H1 (cell line): Measurements from ENCODE around the gene EXOC6. TPM values are rescaled to one million over a fixed set of nuclear protein-coding genes. Genes with fewer than 3 reads are reported as not detected.

Source experiments
- CTCF ChIA-PET: fragments of 300-600 bp; sonication (Branson Sonifier 250); formaldehyde crosslinking; loops from one replicate; lab custom pipeline; 2021; ENCODE audit not compliant: partially characterized antibody; lab: Charles Lee
- POLR2A ChIA-PET: fragments of 300-600 bp; sonication (Branson Sonifier 250); formaldehyde crosslinking; loops from one replicate; lab custom pipeline; 2021; ENCODE audit warnings: inconsistent platforms; ENCODE audit not compliant: partially characterized antibody; lab: Charles Lee
- DNase-seq, 2 experiments: peaks; one replicate each; pipeline versions ENCODE4 v3.0.0 to v3.0.0-alpha.2; 2010 to 2022; ENCODE audit warnings: low spot score in 2 of 2, low read depth in 1 of 2, mixed read lengths in 1 of 2
- FAIRE-seq: peaks from 2 replicates; lab custom pipeline; 2011; peaks lifted over from hg19 to GRCh38; lab: Jason Lieb, UNC
- H2AFZ ChIP-seq: 2 replicates; pipeline ENCODE4 v1.8.1; 2012; ENCODE audit warnings: low read length, inconsistent platforms
- H2AK5ac ChIP-seq: 2 replicates; pipeline ENCODE4 v1.6.1; 2013; ENCODE audit warnings: low read depth, low read length
- H2BK120ac ChIP-seq: replicated peaks from 2 replicates; pipeline ENCODE3; 2013; ENCODE audit warnings: low read depth, low read length, inconsistent platforms
- H2BK12ac ChIP-seq: 2 replicates; pipeline ENCODE4 v1.6.1; 2013; ENCODE audit warnings: low read depth, low read length
- H2BK15ac ChIP-seq: 2 replicates; pipeline ENCODE4 v1.6.1; 2013; ENCODE audit warnings: low read length
- H2BK20ac ChIP-seq: 2 replicates; pipeline ENCODE4 v1.6.1; 2013; ENCODE audit warnings: low read length
- H2BK5ac ChIP-seq: 2 replicates; pipeline ENCODE4 v1.6.1; 2013; ENCODE audit warnings: low read depth, low read length
- H3K14ac ChIP-seq: 2 replicates; pipeline ENCODE4 v1.6.1; 2013; ENCODE audit warnings: inconsistent platforms; ENCODE audit not compliant: insufficient read length
- H3K18ac ChIP-seq: 2 replicates; pipeline ENCODE4 v1.6.1; 2013; ENCODE audit warnings: low read length; ENCODE audit errors: extremely low read depth
- H3K23ac ChIP-seq: 2 replicates; pipeline ENCODE4 v1.6.1; 2013; ENCODE audit warnings: inconsistent platforms; ENCODE audit not compliant: insufficient read length
- H3K23me2 ChIP-seq: 2 replicates; pipeline ENCODE4 v1.6.1; 2013; ENCODE audit warnings: low read depth, low read length
- H3K27ac ChIP-seq: 2 replicates; pipeline ENCODE4 v1.6.1; 2011; ENCODE audit warnings: low read depth, low read length, inconsistent platforms
- H3K27me3 ChIP-seq, 4 experiments: replicated peaks in 1 of 4; 1 replicate in 1 of 4; 2 replicates in 3 of 4; pipeline versions ENCODE4 v1.6.1 to v1.8.1; 2011 to 2013; ENCODE audit warnings: low read length in 3 of 4, mild to moderate bottlenecking in 3 of 4, inconsistent platforms in 2 of 4, mixed read lengths in 2 of 4, moderate library complexity in 1 of 4; ENCODE audit not compliant: control insufficient read depth in 3 of 4, insufficient read depth in 3 of 4; ENCODE audit errors: extremely low read depth in 1 of 4
- H3K36me3 ChIP-seq, 4 experiments: 2 replicates each; pipeline versions ENCODE4 v1.6.1 to v1.8.1; 2011 to 2013; ENCODE audit warnings: mild to moderate bottlenecking in 4 of 4, low read length in 3 of 4, moderate library complexity in 2 of 4, control low read depth in 1 of 4, inconsistent platforms in 1 of 4; ENCODE audit not compliant: insufficient read depth in 4 of 4, control insufficient read depth in 2 of 4
- H3K4ac ChIP-seq: replicated peaks from 2 replicates; pipeline ENCODE3; 2013; ENCODE audit warnings: low read length, low read depth, mixed read lengths, inconsistent platforms; ENCODE audit not compliant: insufficient read length
- H3K4me1 ChIP-seq, 4 experiments: replicated peaks in 1 of 4; 1 replicate in 1 of 4; 2 replicates in 3 of 4; pipeline versions ENCODE4 v1.6.1 to v1.8.1; 2011 to 2013; ENCODE audit warnings: low read length in 3 of 4, inconsistent platforms in 2 of 4, mixed read lengths in 1 of 4; ENCODE audit not compliant: insufficient read depth in 4 of 4, control insufficient read depth in 3 of 4
- H3K4me2 ChIP-seq, 2 experiments: 2 replicates each; pipeline versions ENCODE4 v1.6.1 to v1.8.1; 2011 to 2013; ENCODE audit warnings: low read depth in 2 of 2, low read length in 2 of 2, control low read depth in 1 of 2, inconsistent platforms in 1 of 2, mild to moderate bottlenecking in 1 of 2; ENCODE audit not compliant: insufficient read depth in 1 of 2
- H3K4me3 ChIP-seq, 4 experiments: fragments of 200-600, 300-600 bp in 1 of 4; sonication (generic), shearing (Covaris generic), sonication (Bioruptor Twin) in 1 of 4; 2 replicates each; pipeline versions ENCODE4 v1.5.1 to v1.8.1; 2011 to 2016; ENCODE audit warnings: low read length in 4 of 4, low read depth in 3 of 4, control low read depth in 2 of 4, inconsistent platforms in 2 of 4, mild to moderate bottlenecking in 2 of 4, mixed read lengths in 1 of 4, moderate library complexity in 1 of 4; ENCODE audit not compliant: insufficient read depth in 2 of 4; ENCODE audit errors: extremely low read depth in 1 of 4
- H3K56ac ChIP-seq: replicated peaks from 2 replicates; pipeline ENCODE3; 2013; ENCODE audit warnings: low read depth, mild to moderate bottlenecking, mixed read lengths, low read length, inconsistent platforms; ENCODE audit not compliant: insufficient read length
- H3K79me1 ChIP-seq: 2 replicates; pipeline ENCODE4 v1.6.1; 2013; ENCODE audit warnings: low read depth, low read length, control low read depth
- H3K79me2 ChIP-seq, 2 experiments: 2 replicates each; pipeline versions ENCODE4 v1.6.1 to v1.8.1; 2012 to 2013; ENCODE audit warnings: low read length in 2 of 2, mild to moderate bottlenecking in 2 of 2, inconsistent platforms in 1 of 2; ENCODE audit not compliant: insufficient read depth in 2 of 2, control insufficient read depth in 1 of 2
- H3K9ac ChIP-seq, 4 experiments: replicated peaks in 1 of 4; 1 replicate in 1 of 4; 2 replicates in 3 of 4; pipeline versions ENCODE4 v1.6.1 to v1.8.1; 2011 to 2013; ENCODE audit warnings: low read depth in 3 of 4, low read length in 3 of 4, control low read depth in 2 of 4, mild to moderate bottlenecking in 2 of 4, moderate library complexity in 2 of 4, inconsistent platforms in 1 of 4; ENCODE audit errors: extremely low read depth in 1 of 4
- H3K9me3 ChIP-seq, 2 experiments: 2 replicates each; pipeline versions ENCODE4 v1.6.1 to v1.8.1; 2012 to 2013; ENCODE audit warnings: mild to moderate bottlenecking in 2 of 2, moderate library complexity in 2 of 2, control low read depth in 1 of 2, inconsistent platforms in 1 of 2, low read depth in 1 of 2, low read length in 1 of 2, mixed read lengths in 1 of 2; ENCODE audit not compliant: insufficient read depth in 2 of 2
- H4K20me1 ChIP-seq, 2 experiments: replicated peaks in 1 of 2; 2 replicates each; pipeline versions ENCODE3 to v1.8.1; 2011 to 2013; ENCODE audit warnings: inconsistent platforms in 2 of 2, low read length in 2 of 2, mild to moderate bottlenecking in 1 of 2; ENCODE audit not compliant: insufficient read depth in 2 of 2, control insufficient read depth in 1 of 2
- H4K5ac ChIP-seq: 2 replicates; pipeline ENCODE4 v1.6.1; 2013; ENCODE audit warnings: low read length, low read depth, mixed read lengths, inconsistent platforms; ENCODE audit not compliant: insufficient read length
- H4K8ac ChIP-seq: 2 replicates; pipeline ENCODE4 v1.8.0; 2013; ENCODE audit warnings: mild to moderate bottlenecking, moderate library complexity, low read length, inconsistent platforms; ENCODE audit not compliant: insufficient read depth; ENCODE audit errors: extremely low read depth
- H4K91ac ChIP-seq: replicated peaks from 2 replicates; pipeline ENCODE3; 2013; ENCODE audit warnings: low read length, mixed read lengths, inconsistent platforms; ENCODE audit not compliant: insufficient read length
- CHD1 ChIP-seq: IDR thresholded peaks from 2 replicates; pipeline ENCODE4 v1.6.1; 2012; ENCODE audit warnings: low read depth, low read length, improper control_type of control experiment
- JUND ChIP-seq: IDR thresholded peaks from 2 replicates; pipeline ENCODE4 v1.6.1; 2011; ENCODE audit warnings: mild to moderate bottlenecking, improper control_type of control experiment, low read length
- SAP30 ChIP-seq: fragments of 300-600 bp; sonication (generic); IDR thresholded peaks from 2 replicates; pipeline ENCODE4 v1.7.1; 2012; ENCODE audit warnings: low read length, moderate library complexity, mild to moderate bottlenecking, inconsistent platforms; ENCODE audit not compliant: insufficient read depth, insufficient replicate concordance
- TBP ChIP-seq: IDR thresholded peaks from 2 replicates; pipeline ENCODE4 v1.6.1; 2011; ENCODE audit warnings: low read depth, low read length, improper control_type of control experiment
- WGBS, 2 experiments: shearing (Covaris generic) in 1 of 2; methylation state at CpG; one replicate each; pipeline versions ENCODE4 v1.1.6 to v1.1.7; 2013 to 2015; ENCODE audit warnings: low lambda C conversion rate in 2 of 2, mixed read lengths in 2 of 2, inconsistent platforms in 1 of 2, low coverage in 1 of 2, missing lambda C conversion rate in 1 of 2; ENCODE audit not compliant: insufficient replicate concordance in 2 of 2, insufficient coverage in 1 of 2, insufficient read length in 1 of 2; ENCODE audit errors: extremely low coverage in 1 of 2, missing lambda C conversion rate in 1 of 2; 5-methylcytosine and 5-hydroxymethylcytosine counted together
- polyA plus RNA-seq, 7 experiments: library from polyadenylated mRNA; depleted of rRNA in 3 of 7; stranded (reverse) in 5 of 7; unstranded in 2 of 7; fragments of >200 nt in 5 of 7; fragments of 200-250 nt in 2 of 7; gene quantifications; 1 replicate in 5 of 7; 2 replicates in 1 of 7; 4 replicates in 1 of 7; pipeline versions ENCODE4 v1.2.1 to v1.2.3, GENCODE V29; 2011 to 2013; ENCODE audit warnings: missing spikeins in 2 of 7, mixed read lengths in 2 of 7
- total RNA-seq: library from RNA; stranded (reverse); fragmentation: NEBNext Ultra II Directional; extraction: Animal tissue kit (Norgen Biotek cat#: 25700); gene quantifications from 2 replicates; pipeline ENCODE4 v1.2.1, GENCODE V29; 2021
- TF ChIP-seq, protein P1 (sequence below), 3 experiments: IDR thresholded peaks; 1 replicate in 2 of 3; 2 replicates in 1 of 3; pipeline versions ENCODE4 v1.5.1 to v1.6.1; 2011; ENCODE audit warnings: low read length in 3 of 3, mild to moderate bottlenecking in 3 of 3, inconsistent platforms in 2 of 3, low read depth in 1 of 3, moderate library complexity in 1 of 3; ENCODE audit not compliant: insufficient read depth in 1 of 3; ENCODE audit errors: control extremely low read depth in 1 of 3

The EXOC6 gene
- total and polyA plus RNA-seq, 2 of the 8 experiments (the other 6 are each of a cell fraction or from before 2014, with no cell fraction given) = 1.7 to 4.5 TPM

DNA sequence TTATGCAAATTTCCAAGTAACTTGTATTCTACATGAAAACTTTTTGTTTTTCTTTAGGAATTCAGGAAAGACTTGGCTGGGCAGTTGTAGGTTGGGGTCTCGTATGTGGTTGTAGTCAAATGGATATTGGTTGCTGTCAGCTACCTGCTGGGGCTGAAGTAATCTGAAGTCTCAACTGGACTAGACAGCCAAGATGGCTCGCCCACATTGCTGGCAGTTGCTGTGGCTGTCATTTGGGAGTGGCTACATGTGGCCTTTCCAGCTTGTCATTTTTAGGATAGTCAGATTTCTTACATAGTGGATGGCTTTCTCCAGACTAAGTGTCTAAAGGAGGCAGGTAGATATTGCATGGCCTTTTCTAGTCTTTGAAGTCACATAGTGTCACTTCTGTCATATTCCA, 32.6 kb downstream of the EXOC6 start:
- no peak overlapping the region for H3K4me3 ChIP-seq
- no peak for FAIRE-seq

More for the DNA sequence above, 32.6 kb downstream of the EXOC6 start:
- Histone ChIP-seq H2AK5ac (no peak overlapping the region), H2BK5ac (no peak overlapping the region), H2BK20ac (no peak overlapping the region), H3K14ac (no peak overlapping the region), H3K79me1 (no peaks in the 10 kb centered on the region), H3K4me2 (no peak overlapping the region), H3K23me2 (no peaks in the 10 kb centered on the region), H3K23ac (no peak overlapping the region), H4K8ac (no peak overlapping the region), H2AFZ (no peak overlapping the region), H2BK12ac (no peak overlapping the region), H3K9ac (no peak overlapping the region), H3K56ac (no peak overlapping the region), H4K91ac (no peak overlapping the region), H3K18ac (no peak overlapping the region), H3K36me3 (no peaks in the 10 kb centered on the region), H3K27ac (no peak overlapping the region), H4K5ac (no peak overlapping the region), H4K20me1 (no peaks in the 10 kb centered on the region), H2BK120ac (no peak overlapping the region), H3K27me3 (no peaks in the 10 kb centered on the region), H3K9me3 (no peaks in the 10 kb centered on the region), H3K4ac (no peak overlapping the region), H2BK15ac (no peak overlapping the region), H3K4me1 (no peaks in the 10 kb centered on the region), H3K79me2 (no peaks in the 10 kb centered on the region)
- no peak for DNase-seq
- WGBS, 2 experiments = 81% methylated on average over 2 of the region's 2 CpGs; no CpG with 5 or more reads in 1 of the 2 experiments
- ChIA-PET CTCF (interaction anchor here (0.7 to 1.9 kb wide), 15 partner anchors 14 to 476 kb away, joined by 3 to 23 read pairs (median 3); partner anchors contain the start of gene HHEX), POLR2A (no interaction called here)
- TF ChIP-seq SAP30 (no peak), JUND (no peak), CHD1 (no peak), TBP (no peak)
- TF ChIP-seq, protein P1, sequence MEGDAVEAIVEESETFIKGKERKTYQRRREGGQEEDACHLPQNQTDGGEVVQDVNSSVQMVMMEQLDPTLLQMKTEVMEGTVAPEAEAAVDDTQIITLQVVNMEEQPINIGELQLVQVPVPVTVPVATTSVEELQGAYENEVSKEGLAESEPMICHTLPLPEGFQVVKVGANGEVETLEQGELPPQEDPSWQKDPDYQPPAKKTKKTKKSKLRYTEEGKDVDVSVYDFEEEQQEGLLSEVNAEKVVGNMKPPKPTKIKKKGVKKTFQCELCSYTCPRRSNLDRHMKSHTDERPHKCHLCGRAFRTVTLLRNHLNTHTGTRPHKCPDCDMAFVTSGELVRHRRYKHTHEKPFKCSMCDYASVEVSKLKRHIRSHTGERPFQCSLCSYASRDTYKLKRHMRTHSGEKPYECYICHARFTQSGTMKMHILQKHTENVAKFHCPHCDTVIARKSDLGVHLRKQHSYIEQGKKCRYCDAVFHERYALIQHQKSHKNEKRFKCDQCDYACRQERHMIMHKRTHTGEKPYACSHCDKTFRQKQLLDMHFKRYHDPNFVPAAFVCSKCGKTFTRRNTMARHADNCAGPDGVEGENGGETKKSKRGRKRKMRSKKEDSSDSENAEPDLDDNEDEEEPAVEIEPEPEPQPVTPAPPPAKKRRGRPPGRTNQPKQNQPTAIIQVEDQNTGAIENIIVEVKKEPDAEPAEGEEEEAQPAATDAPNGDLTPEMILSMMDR (IDR thresholded peaks at IDR 0.05; ENCODE audit: control extremely low read depth in 1 of 3, insufficient read depth in 1 of 3, low read depth in 1 of 3, low read length in 3 of 3) = no peak
